CD1c-positive myeloid dendritic cell (primary cell): Measurements from ENCODE around the gene SF3B1.
A peak's percentile ranks its signal among the peaks of the same experiment; 100 is the strongest.
"Not testable (repeated sequence)": the region's sequence is repeated elsewhere in the genome, so short reads cannot be mapped to it uniquely, and the experiment has no call there.

Experiments used
- DNase-seq: peaks from one replicate; pipeline ENCODE4 v3.0.0-alpha.2; 2016; ENCODE audit errors: extremely low spot score

The SF3B1 gene

GRCh38 chr2:197435598-197436420 is 981 bp upstream of the SF3B1 start:
- no peak for DNase-seq

GRCh38 chr2:197433780-197434438 is 919 bp downstream of the SF3B1 start:
- DNase-seq = peak; percentile 17

- DNase-seq = not testable (repeated sequence)
Observed at GRCh38 chr2:197432527-197432926, 2.3 kb downstream of the SF3B1 start.

GRCh38 chr2:197431858-197432257 is 3.0 kb downstream of the SF3B1 start:
- no peak for DNase-seq

GRCh38 chr2:197427986-197428385 is 6.8 kb downstream of the SF3B1 start:
- DNase-seq = no peak

- no peak for DNase-seq
Observed at GRCh38 chr2:197426723-197427603, 7.9 kb downstream of the SF3B1 start.

- DNase-seq = no peak
Observed at GRCh38 chr2:197425550-197425949, 9.3 kb downstream of the SF3B1 start.

- no peak for DNase-seq
Observed at GRCh38 chr2:197423307-197423706, 11.5 kb downstream of the SF3B1 start.

GRCh38 chr2:197419438-197419837 is 15.4 kb downstream of the SF3B1 start:
- no peak for DNase-seq

- DNase-seq = no peak
Observed at GRCh38 chr2:197416268-197416667, 18.6 kb downstream of the SF3B1 start.

GRCh38 chr2:197414515-197414914 is 20.3 kb downstream of the SF3B1 start:
- no peak for DNase-seq

- DNase-seq = no peak
Observed at GRCh38 chr2:197414039-197414438, 20.8 kb downstream of the SF3B1 start.

- DNase-seq = no peak
Observed at GRCh38 chr2:197405582-197405981, 29.2 kb downstream of the SF3B1 start.

- DNase-seq = no peak
Observed at GRCh38 chr2:197399887-197400540, 34.8 kb downstream of the SF3B1 start.

GRCh38 chr2:197398913-197399312 is 35.9 kb downstream of the SF3B1 start:
- DNase-seq = no peak

GRCh38 chr2:197391220-197391717 is 43.6 kb downstream of the SF3B1 start:
- DNase-seq = no peak

GRCh38 chr2:197388866-197389587 is 45.8 kb downstream of the SF3B1 start:
- DNase-seq = no peak

GRCh38 chr2:197387179-197387578 is 47.6 kb downstream of the SF3B1 start:
- no peak for DNase-seq

- no peak for DNase-seq
Observed at GRCh38 chr2:197386242-197386641, 48.6 kb downstream of the SF3B1 start.

GRCh38 chr2:197383825-197384224 is 51.0 kb downstream of the SF3B1 start:
- DNase-seq = no peak

GRCh38 chr2:197381641-197382040 is 53.2 kb downstream of the SF3B1 start:
- DNase-seq = no peak
